Activated CD4-positive, alpha-beta T cell treated with anti-CD3 and anti-CD28 coated beads for 36 hours (primary cell): ENCODE results near the gene FBL. TPM values are rescaled to one million over a fixed set of nuclear protein-coding genes. Genes with fewer than 3 reads are reported as not detected.
A peak's percentile ranks its signal among the peaks of the same experiment; 100 is the strongest.
"Not testable (repeated sequence)": the region's sequence is repeated elsewhere in the genome, so short reads cannot be mapped to it uniquely, and the experiment has no call there.

ENCODE experiments used
- ATAC-seq: fragments of 200-7000 bp; cut with Tn5 transposase; one replicate; pipeline ENCODE4 v1.10.0; 2021; ENCODE audit warnings: mild to moderate bottlenecking, moderate library complexity
- CTCF ChIA-PET: fragments of 350-600 bp; sonication (Branson Sonifier 250); formaldehyde crosslinking; loops from one replicate; lab custom pipeline; 2021; ENCODE audit warnings: antibody characterized with exemption; lab: Charles Lee
- POLR2A ChIA-PET: fragments of 350-600 bp; sonication (Branson Sonifier 250); formaldehyde crosslinking; loops from one replicate; lab custom pipeline; 2021; ENCODE audit warnings: antibody characterized with exemption, inconsistent platforms; lab: Charles Lee
- DNase-seq: peaks from one replicate; pipeline ENCODE4 v3.0.0-alpha.2; 2020
- H3K27ac Mint-ChIP-seq: one replicate; pipeline ENCODE4 v1.8.0; 2021; ENCODE audit warnings: mixed read lengths
- H3K27me3 Mint-ChIP-seq: one replicate; pipeline ENCODE4 v1.8.0; 2021; ENCODE audit warnings: mixed read lengths
- H3K36me3 Mint-ChIP-seq: one replicate; pipeline ENCODE4 v1.8.0; 2021; ENCODE audit warnings: low read depth, mixed read lengths
- H3K4me1 Mint-ChIP-seq: one replicate; pipeline ENCODE4 v1.8.0; 2021; ENCODE audit warnings: mixed read lengths
- H3K4me3 Mint-ChIP-seq: one replicate; pipeline ENCODE4 v1.8.0; 2021; ENCODE audit warnings: mild to moderate bottlenecking, moderate library complexity, mixed read lengths
- H3K9me3 Mint-ChIP-seq: one replicate; pipeline ENCODE4 v1.8.0; 2021; ENCODE audit warnings: low read depth, mixed read lengths
- intact Hi-C, 2 experiments: fragments of 100-400 bp; cut with DNase I in 1 of 2; cut with micrococcal nuclease in 1 of 2; formaldehyde crosslinking; loops; one replicate each; pipeline versions ENCODE4 v1.14.2 to v1.15.1; 2022 to 2024; cut with DNase I, micrococcal nuclease
- total RNA-seq, 2 experiments: library from RNA; stranded (reverse); gene quantifications; one replicate each; pipeline ENCODE4 v1.2.3, GENCODE V29; 2021

The FBL gene
- total RNA-seq, 2 experiments from 2014 or later: 742 to 890 TPM

DNA sequence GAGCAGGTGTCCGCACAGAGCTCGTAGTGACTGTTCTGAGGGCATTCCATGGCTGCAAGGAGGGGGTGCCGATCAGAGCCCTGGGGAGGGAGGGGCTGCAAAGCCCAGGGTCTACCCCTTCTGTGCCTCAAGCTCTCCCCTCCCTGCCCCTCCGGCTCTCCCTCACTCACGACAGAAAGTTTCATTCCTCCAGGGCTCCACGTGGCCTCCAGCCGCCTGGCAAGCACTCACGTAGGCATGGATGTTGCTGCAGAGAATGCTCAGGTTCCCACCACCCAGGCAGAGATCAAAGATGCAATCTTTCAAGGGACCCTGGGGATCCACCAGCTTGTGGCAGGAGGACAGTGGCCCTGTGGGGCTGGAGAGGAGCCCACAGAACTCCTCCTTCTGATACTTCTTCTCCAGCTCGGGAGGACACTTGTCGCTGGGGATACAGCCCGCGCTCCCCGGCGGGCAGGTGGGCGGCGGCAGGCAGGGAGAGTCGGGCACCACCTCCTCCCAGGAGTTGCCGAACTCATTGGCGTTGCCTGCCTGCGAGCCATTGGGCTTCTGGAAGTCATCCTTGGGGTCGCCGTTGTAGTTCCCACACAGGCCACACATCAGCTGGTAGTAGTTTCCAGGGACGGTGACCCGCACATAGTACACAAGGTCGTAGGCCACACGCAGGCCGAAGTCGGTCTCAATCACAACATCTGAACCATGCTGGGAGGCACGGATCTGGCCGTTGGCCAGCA, 39.8 kb upstream of the FBL start:
- intact Hi-C loops, POLR2A ChIA-PET, H3K4me3 Mint-ChIP-seq, H3K27me3 Mint-ChIP-seq, H3K36me3 Mint-ChIP-seq, ATAC-seq, H3K4me1 Mint-ChIP-seq, H3K27ac Mint-ChIP-seq, CTCF ChIA-PET, DNase-seq, H3K9me3 Mint-ChIP-seq: not testable (repeated sequence)

DNA sequence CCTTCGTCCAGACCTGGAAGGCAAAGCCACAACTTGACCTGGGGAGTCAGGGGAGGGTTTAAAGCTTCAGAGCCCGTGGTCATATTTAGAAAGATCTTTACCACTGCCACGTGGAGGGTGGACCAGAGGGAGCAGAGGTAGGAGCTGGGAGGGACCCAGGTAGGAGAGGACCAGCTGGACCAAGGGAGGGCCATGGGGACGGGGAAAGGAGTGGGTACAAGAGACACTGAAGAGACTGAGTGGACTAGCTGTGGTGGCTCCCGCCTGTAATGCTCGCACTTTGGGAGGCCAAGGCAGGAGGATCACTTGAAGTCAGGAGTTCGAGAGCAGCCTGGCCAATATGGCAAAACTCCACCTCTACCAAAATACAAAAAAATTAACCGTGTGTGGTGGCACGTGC, 38.5 kb upstream of the FBL start:
- H3K4me1 Mint-ChIP-seq, DNase-seq, ATAC-seq, H3K4me3 Mint-ChIP-seq, H3K36me3 Mint-ChIP-seq, POLR2A ChIA-PET, H3K27me3 Mint-ChIP-seq, H3K27ac Mint-ChIP-seq, intact Hi-C loops, H3K9me3 Mint-ChIP-seq, CTCF ChIA-PET: not testable (repeated sequence)

DNA sequence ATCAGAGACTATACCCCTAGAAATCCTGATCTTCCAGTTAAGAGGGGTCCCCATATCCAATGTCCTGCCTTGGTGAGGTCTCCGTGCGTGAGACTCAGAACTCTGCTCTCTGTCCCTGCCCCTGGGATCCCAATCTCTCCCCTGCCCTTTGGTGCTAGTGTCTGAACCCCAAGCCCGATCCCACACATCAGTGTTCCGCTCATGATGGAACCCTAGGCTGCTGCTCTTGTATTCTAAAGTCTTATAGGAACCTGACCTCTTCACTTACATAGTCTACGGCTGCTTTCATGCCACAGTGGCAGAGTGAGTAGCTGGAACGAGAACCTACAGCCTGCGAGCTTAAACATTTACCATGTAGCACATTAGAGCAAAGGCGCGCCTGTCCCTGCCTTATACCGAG, 36.5 kb upstream of the FBL start:
- H3K27me3 Mint-ChIP-seq, H3K4me1 Mint-ChIP-seq, H3K27ac Mint-ChIP-seq, CTCF ChIA-PET, intact Hi-C loops, H3K4me3 Mint-ChIP-seq, ATAC-seq, H3K9me3 Mint-ChIP-seq, DNase-seq, POLR2A ChIA-PET, H3K36me3 Mint-ChIP-seq: not testable (repeated sequence)

DNA sequence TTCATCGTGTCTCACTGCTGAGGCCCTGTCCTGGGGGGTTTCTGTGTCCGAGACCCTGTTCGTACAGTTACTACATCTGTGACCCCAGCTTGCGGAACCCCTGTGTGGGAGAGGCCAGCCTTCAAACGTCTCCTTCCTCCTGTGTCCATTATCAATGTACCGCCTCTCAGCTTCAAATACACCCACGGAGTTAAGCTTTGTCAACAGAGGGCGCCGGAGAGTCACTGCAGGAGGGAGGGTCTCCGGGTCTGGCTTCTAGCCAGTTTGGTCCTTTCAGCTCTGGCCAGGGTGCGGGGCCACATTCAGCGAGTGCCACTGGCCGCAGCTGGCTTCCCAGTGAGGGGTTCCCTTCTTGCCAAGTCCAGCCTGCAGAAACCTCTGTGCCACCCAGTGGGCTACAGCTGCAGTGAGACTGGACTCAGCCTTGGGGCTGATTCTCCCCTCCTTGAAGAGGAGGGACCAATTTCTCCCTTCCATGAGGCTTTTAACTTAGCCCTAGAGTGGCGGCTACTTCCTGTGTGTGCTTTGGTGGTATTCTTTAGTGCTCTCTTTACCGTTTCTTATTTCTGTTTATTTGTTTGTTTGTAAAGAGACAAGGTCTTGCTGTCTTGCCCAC, 35.4 kb upstream of the FBL start:
- POLR2A ChIA-PET, H3K27ac Mint-ChIP-seq, H3K27me3 Mint-ChIP-seq, intact Hi-C loops, H3K4me3 Mint-ChIP-seq, H3K4me1 Mint-ChIP-seq, H3K36me3 Mint-ChIP-seq, H3K9me3 Mint-ChIP-seq: not testable (repeated sequence)
- CTCF ChIA-PET: interaction anchor here (0.5 to 1.2 kb wide), 3 partner anchors 89 to 395 kb away, joined by 3 to 4 read pairs (median 3); partner anchors contain the start of gene PSMC4
- peak; percentile 67 for DNase-seq
- peak; percentile 91 for ATAC-seq

DNA sequence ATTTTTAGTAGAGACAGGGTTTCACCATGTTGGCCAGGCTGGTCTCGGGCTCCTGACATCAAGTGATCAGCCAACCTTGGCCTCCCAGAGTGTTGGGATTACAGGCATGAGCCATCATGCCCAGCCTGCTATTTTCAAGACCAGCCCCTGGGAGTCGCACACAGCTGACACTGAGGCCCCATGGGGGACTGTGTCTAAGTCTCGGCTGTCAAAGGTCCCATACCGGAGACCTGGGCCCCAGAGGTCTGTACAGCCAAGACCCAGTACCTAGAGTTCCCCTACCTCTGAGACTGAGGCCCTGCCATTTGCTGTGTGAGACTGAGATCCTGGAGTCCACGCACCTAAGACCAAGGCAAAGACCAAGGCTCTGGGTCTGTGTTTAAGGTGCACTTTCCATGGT, 34.1 kb upstream of the FBL start:
- DNase-seq, H3K4me3 Mint-ChIP-seq, H3K36me3 Mint-ChIP-seq, intact Hi-C loops, H3K27me3 Mint-ChIP-seq, ATAC-seq, H3K27ac Mint-ChIP-seq, H3K4me1 Mint-ChIP-seq, POLR2A ChIA-PET, CTCF ChIA-PET, H3K9me3 Mint-ChIP-seq: not testable (repeated sequence)

DNA sequence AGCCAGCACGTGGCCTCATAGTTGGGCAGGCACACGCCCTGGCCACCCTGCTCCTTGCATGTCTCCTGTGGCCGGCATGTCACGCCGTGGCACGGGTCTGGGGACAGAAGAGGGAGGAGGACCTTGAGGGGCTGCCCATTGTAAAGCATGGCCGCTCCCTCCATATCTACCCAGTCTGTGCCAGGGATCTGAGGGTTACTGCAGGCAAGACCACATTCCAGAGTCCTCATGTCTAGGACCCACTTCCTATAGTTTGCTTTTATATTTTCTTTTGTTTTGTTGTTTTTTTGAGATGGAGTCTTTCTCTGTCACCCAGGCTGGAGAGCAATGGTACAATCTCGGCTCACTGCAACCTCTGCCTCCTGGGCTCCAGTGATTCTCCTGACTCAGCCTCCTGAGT, 33.6 kb upstream of the FBL start:
- intact Hi-C loops, H3K27me3 Mint-ChIP-seq, H3K4me3 Mint-ChIP-seq, CTCF ChIA-PET, POLR2A ChIA-PET, H3K27ac Mint-ChIP-seq, H3K36me3 Mint-ChIP-seq, H3K4me1 Mint-ChIP-seq, ATAC-seq, H3K9me3 Mint-ChIP-seq, DNase-seq: not testable (repeated sequence)

DNA sequence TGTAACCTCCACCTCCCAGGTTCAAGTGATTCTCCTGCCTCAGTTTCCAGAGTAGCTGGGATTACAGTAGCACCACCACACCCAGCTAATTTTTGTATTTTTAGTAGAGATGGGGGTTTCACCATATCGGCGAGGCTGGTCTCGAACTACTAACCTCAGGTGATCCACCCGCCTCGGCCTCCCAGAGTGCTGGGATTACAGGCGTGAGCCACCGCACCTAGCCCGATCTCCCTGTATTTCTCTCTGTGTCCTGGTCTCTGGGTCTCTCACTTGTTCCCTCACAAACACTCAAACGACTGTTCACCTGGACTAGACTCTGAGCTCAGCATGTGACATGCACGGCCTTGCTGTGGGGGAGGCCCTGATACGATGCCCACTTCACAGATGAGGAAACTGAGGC, 32.7 kb upstream of the FBL start:
- H3K36me3 Mint-ChIP-seq, H3K4me3 Mint-ChIP-seq, H3K27ac Mint-ChIP-seq, POLR2A ChIA-PET, ATAC-seq, H3K9me3 Mint-ChIP-seq, H3K4me1 Mint-ChIP-seq, DNase-seq, intact Hi-C loops, H3K27me3 Mint-ChIP-seq: not testable (repeated sequence)
- CTCF ChIA-PET: interaction anchor here (0.6 to 0.7 kb wide), 3 partner anchors 63 to 565 kb away, joined by 3 to 7 read pairs (median 3); partner anchors contain the start of genes PSMC4 and SERTAD3

DNA sequence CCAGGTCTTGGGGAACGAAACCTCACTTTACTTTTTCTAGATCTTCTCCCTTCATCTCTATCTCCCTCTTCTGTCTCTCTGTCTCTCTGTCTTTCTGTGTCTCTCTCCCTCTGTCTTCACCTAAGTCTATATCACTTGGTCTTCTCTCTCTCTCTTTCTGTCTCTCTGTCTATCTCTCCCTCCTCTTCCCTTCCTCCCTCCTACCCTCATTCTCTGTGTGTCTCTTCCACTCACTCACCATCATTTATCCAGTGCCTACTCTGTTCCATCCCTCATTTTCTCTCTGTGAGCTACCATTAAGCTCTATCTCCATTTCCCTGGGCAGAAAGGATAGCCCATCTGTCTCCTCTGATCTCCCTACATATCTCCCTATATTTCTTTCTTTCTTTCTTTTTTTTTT, 32.2 kb upstream of the FBL start:
- Mint-ChIP-seq H3K4me3 (no peak overlapping the region), H3K9me3 (no peaks in the 10 kb centered on the region), H3K27ac (no peak overlapping the region), H3K4me1 (no peaks in the 10 kb centered on the region), H3K36me3 (no peaks in the 10 kb centered on the region), H3K27me3 (no peaks in the 10 kb centered on the region)
- intact Hi-C loops: no loop called here
- DNase-seq: no peak
- ChIA-PET CTCF (interaction anchor here (0.7 kb wide), 2 partner anchors 64 to 92 kb away, joined by 3 to 7 read pairs; partner anchors contain the start of gene PSMC4), POLR2A (no interaction called here)
- ATAC-seq: no peak

DNA sequence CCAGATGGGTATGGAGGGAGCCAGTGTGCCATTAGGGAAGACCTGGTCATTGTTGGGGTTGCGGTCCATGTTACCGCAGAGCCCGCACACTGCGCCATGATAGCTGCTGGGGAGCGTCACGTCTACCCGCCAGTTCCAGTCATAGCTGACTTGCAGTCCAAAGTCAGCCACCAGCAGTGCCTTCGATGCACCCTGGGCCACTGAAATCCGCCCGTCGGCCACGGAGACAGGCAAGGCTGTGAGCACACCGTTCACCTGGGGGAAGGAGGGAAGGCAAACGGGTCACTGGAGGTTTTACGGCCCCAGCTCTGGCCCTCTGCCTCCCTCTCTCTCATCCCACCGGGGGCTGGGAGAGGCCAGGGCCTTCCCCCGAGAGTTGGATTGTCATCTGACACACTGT, 31.8 kb upstream of the FBL start:
- H3K9me3 Mint-ChIP-seq, H3K4me1 Mint-ChIP-seq, H3K4me3 Mint-ChIP-seq, POLR2A ChIA-PET, intact Hi-C loops, ATAC-seq, H3K27me3 Mint-ChIP-seq, H3K36me3 Mint-ChIP-seq, DNase-seq, H3K27ac Mint-ChIP-seq: not testable (repeated sequence)
- CTCF ChIA-PET: interaction anchor here (0.7 kb wide), 1 partner anchor 93 kb away, joined by 7 read pairs; the partner anchor contains the start of gene PSMC4

DNA sequence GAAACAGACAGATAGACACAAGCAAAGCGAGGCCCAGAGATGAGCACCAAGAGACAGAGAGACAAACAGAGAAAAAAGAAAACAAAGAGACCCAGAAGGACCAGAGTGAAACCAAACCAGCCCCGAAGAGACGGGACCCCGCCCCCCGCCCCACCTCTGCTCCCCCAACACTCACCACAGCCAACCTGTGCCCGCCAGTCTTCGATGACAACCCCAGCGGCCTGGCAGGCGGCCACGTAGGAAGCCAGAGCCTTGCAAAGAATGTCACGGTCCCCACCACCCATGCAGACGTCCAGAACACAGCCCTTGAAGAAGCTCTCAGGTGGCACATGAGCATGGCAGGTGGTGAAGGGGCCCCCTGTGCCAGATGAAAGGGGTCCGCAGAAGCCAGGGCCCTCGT, 31.3 kb upstream of the FBL start:
- CTCF ChIA-PET, POLR2A ChIA-PET, H3K9me3 Mint-ChIP-seq, ATAC-seq, H3K4me1 Mint-ChIP-seq, DNase-seq, H3K27me3 Mint-ChIP-seq, H3K36me3 Mint-ChIP-seq, intact Hi-C loops, H3K27ac Mint-ChIP-seq, H3K4me3 Mint-ChIP-seq: not testable (repeated sequence)

DNA sequence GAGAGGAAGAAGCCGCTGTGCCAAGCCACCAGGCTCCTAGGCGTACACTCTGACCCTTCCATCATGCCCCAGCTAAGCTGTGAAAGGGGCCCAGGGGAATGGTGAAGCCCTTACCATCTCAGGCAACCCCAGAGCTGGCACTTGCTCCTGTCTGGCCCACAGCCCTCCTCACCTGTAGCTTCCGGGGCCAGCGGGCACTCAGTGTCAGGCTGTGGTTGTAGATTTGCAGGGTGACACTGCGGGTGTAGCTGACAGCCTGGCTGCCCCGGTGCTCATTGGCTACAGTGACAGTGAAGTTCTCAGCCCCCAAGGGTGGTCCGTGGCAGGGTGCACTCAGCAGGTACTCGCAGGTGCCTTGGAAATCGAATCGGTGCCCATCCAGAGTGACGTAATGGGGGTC, 30.3 kb upstream of the FBL start:
- H3K4me1 Mint-ChIP-seq, ATAC-seq, H3K36me3 Mint-ChIP-seq, intact Hi-C loops, CTCF ChIA-PET, H3K27ac Mint-ChIP-seq, POLR2A ChIA-PET, H3K27me3 Mint-ChIP-seq, H3K9me3 Mint-ChIP-seq, DNase-seq, H3K4me3 Mint-ChIP-seq: not testable (repeated sequence)

DNA sequence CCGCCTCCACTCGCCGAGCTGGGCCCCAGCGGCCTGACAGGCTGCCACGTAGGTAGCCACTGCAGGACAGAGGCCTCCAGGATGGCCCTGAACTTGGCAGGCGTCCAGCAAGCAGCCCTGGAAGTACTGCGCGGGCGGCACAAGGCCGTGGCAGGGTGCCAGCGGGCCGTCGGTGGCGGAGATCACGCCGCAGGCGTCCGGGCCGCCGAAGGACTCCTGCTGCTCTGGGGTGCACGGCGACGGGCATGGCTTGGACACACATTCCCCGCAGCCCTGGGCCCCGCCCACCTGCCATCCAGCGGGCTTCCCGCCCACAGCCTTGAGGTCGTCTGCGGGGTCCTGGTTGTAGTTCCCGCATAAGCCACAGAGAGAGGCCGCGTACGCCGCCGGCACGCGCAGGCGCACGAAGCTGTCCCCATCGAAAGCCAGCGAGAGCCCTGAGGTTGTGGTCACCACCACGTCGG, 29.3 kb upstream of the FBL start:
- not testable (repeated sequence) for H3K36me3 Mint-ChIP-seq, H3K27me3 Mint-ChIP-seq

More for the DNA sequence above, 29.3 kb upstream of the FBL start:
- H3K4me3 Mint-ChIP-seq, CTCF ChIA-PET, H3K27ac Mint-ChIP-seq, POLR2A ChIA-PET, intact Hi-C loops, H3K4me1 Mint-ChIP-seq, ATAC-seq, H3K9me3 Mint-ChIP-seq, DNase-seq: not testable (repeated sequence)
